Measurements from ENCODE around the gene TMEM259. TPM values are rescaled to one million over a fixed set of nuclear protein-coding genes. Genes with fewer than 3 reads are reported as not detected.

Gene TMEM259
- total and polyA plus RNA-seq, 9 of the 15 experiments (the other 6 are each of a cell fraction or from before 2014, with no cell fraction given): 0.52 to 231 (median 63.6) TPM

- peak; percentile 45 for TF ChIP-seq RBM22 (IDR thresholded peaks at IDR 0.05; ENCODE audit: low read depth, low read length, poor library complexity, severe bottlenecking)
- 0 out of 2 replicates have a peak, but pooled peaks have one; percentile 62 for TF ChIP-seq ETV5 (CRISPR knock-in tag; IDR thresholded peaks at IDR 0.05; ENCODE audit: low read depth)
- no peak for TF ChIP-seq ZNF57 (CRISPR knock-in tag; IDR thresholded peaks at IDR 0.05)
- TF ChIP-seq E2F3 (CRISPR knock-in tag; IDR thresholded peaks at IDR 0.05): no peak
- TF ChIP-seq RNF2 (IDR thresholded peaks at IDR 0.05): no peak
- TF ChIP-seq ETV1 (tag; conservative IDR thresholded peaks at IDR 0.05; ENCODE audit: low read depth): peak; percentile 50; the same call in 1 of the 2 replicates
- peak; percentile 34 for TF ChIP-seq PCBP1 (IDR thresholded peaks at IDR 0.05; ENCODE audit: low read depth, low read length, poor library complexity, severe bottlenecking)
- peak; percentile 15; the same call in 1 of the 2 replicates for TF ChIP-seq GATAD2B (IDR thresholded peaks at IDR 0.05; ENCODE audit: borderline replicate concordance)
- TF ChIP-seq NR2F6 (CRISPR knock-in tag; IDR thresholded peaks at IDR 0.05): no peak
- TF ChIP-seq FOS (IDR thresholded peaks at IDR 0.05; ENCODE audit: extremely low read depth, insufficient read length): no peak
- no peak for TF ChIP-seq RFX7 (CRISPR knock-in tag; IDR thresholded peaks at IDR 0.05)
- peak in 1 of 2 experiments; percentile 51; a peak in 1 of 4 replicates for TF ChIP-seq HDAC1 (IDR thresholded peaks at IDR 0.05)
- peak; percentile 37 for TF ChIP-seq DACH1 (IDR thresholded peaks at IDR 0.05; ENCODE audit: partially characterized antibody)
- no peak for TF ChIP-seq TCF3 (CRISPR knock-in tag; IDR thresholded peaks at IDR 0.05)
- TF ChIP-seq ZBTB49 (CRISPR knock-in tag; IDR thresholded peaks at IDR 0.05; ENCODE audit: borderline replicate concordance): no peak
- no peak for TF ChIP-seq CBX3 (IDR thresholded peaks at IDR 0.05; ENCODE audit: borderline replicate concordance in 1 of 2, low read length in 2 of 2)
- no peak for TF ChIP-seq KAT2B (IDR thresholded peaks at IDR 0.05; ENCODE audit: low read depth, low read length)
- no peak for TF ChIP-seq HNRNPH1 (optimal IDR thresholded peaks at IDR 0.05; ENCODE audit: low read depth, low read length)
- no peak for TF ChIP-seq ZNF780A (CRISPR knock-in tag; IDR thresholded peaks at IDR 0.05)
- 0 out of 2 replicates have a peak, but pooled peaks have one; percentile 29 for TF ChIP-seq SUPT5H (IDR thresholded peaks at IDR 0.05)
- TF ChIP-seq ZFP36 (IDR thresholded peaks at IDR 0.05; ENCODE audit: low read depth, low read length, partially characterized antibody): peak; percentile 92
- TF ChIP-seq ZC3H4 (CRISPR knock-in tag; IDR thresholded peaks at IDR 0.05; ENCODE audit: borderline replicate concordance): peak; percentile 51; the same call in 1 of the 2 replicates
- TF ChIP-seq NR2C1 (IDR thresholded peaks at IDR 0.05): no peak
- TF ChIP-seq NR2C1 (tag; IDR thresholded peaks at IDR 0.05): peak; percentile 27; the same call in 1 of the 2 replicates
- TF ChIP-seq ZKSCAN1 (IDR thresholded peaks at IDR 0.05; ENCODE audit: low read depth, low read length): no peak
- peak; percentile 27; the same call in 1 of the 2 replicates for TF ChIP-seq DPF2 (IDR thresholded peaks at IDR 0.05)
- TF ChIP-seq, protein P1, sequence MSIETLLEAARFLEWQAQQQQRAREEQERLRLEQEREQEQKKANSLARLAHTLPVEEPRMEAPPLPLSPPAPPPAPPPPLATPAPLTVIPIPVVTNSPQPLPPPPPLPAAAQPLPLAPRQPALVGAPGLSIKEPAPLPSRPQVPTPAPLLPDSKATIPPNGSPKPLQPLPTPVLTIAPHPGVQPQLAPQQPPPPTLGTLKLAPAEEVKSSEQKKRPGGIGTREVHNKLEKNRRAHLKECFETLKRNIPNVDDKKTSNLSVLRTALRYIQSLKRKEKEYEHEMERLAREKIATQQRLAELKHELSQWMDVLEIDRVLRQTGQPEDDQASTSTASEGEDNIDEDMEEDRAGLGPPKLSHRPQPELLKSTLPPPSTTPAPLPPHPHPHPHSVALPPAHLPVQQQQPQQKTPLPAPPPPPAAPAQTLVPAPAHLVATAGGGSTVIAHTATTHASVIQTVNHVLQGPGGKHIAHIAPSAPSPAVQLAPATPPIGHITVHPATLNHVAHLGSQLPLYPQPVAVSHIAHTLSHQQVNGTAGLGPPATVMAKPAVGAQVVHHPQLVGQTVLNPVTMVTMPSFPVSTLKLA (conservative IDR thresholded peaks at IDR 0.05): peak in 1 of 2 experiments; percentile 65; a peak in 2 of 4 replicates
- no peak for TF ChIP-seq KLF16 (IDR thresholded peaks at IDR 0.05)
Measured at GRCh38 chr19:1028062-1028926, 7.4 kb upstream of the TMEM259 start (continued).
